H4 (cell line): ENCODE data around the gene ANKRD13A. TPM values are rescaled to one million over a fixed set of nuclear protein-coding genes. Genes with fewer than 3 reads are reported as not detected.

Source experiments
- DNase-seq: peaks from one replicate; pipeline ENCODE4 v3.0.0-alpha.2; 2015; ENCODE audit warnings: low spot score
- total RNA-seq: library from RNA; depleted of rRNA; stranded (reverse); fragments of >200 nt; shearing (Covaris generic); gene quantifications from 2 replicates; pipeline ENCODE4 v1.2.3, GENCODE V29; 2014; rRNA removed

Gene ANKRD13A
- total RNA-seq = 33.0 and 38.7 TPM in 2 replicates

GRCh38 chr12:109998904-109999648 lies at the start of gene ANKRD13A:
Gene ANKRD13A (plus strand): TSS chr12:109999430. CDS start chr12:109999689, 259 bp downstream.
- peak; percentile 86 for DNase-seq

- DNase-seq = no peak
Observed at GRCh38 chr12:109950625-109951024, 48.6 kb upstream of the ANKRD13A start.

DNA sequence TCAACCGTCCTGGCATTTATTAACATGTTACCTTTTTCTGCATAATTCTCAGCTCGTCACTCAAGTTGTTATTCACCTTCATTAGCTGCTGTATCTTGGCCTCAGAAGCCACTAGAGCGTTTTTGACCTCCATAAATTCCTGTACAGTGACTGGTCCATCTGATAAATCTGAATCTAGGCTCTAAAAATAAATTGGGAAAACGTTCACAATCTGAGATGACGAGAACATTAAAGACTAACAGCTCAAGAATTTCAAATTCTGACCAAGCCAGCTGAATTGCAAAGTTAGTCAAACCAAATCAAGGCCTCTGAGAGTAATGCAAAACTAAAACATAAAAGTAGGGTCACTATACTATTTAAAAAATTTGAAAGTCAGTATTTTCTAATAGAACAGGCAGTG lies 48.1 kb upstream of the ANKRD13A start:
- DNase-seq = no peak

GRCh38 chr12:109951751-109952150 lies 47.5 kb upstream of the ANKRD13A start:
- peak; percentile 31 for DNase-seq

- DNase-seq = no peak
Observed at GRCh38 chr12:109952160-109952858, 46.9 kb upstream of the ANKRD13A start.

DNA sequence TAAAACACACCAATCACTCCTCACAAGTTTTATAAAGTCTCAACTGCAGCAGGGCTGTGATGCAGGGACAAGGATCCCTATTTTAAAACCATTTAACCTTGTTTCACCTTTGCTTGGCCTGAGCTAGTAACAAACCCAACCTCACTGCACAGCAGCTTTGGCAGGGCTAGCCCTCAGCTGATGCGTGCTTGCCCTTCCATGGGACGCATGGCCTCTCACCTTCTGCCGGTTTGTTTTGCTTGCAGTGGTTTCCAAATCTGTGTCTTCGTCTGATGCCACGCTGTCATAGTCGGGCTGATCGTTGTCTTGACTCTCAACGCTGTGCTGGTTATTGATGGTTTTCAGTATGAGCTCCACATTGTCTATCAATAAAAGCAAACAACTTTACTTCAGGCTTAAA lies 46.4 kb upstream of the ANKRD13A start:
- no peak for DNase-seq

DNA sequence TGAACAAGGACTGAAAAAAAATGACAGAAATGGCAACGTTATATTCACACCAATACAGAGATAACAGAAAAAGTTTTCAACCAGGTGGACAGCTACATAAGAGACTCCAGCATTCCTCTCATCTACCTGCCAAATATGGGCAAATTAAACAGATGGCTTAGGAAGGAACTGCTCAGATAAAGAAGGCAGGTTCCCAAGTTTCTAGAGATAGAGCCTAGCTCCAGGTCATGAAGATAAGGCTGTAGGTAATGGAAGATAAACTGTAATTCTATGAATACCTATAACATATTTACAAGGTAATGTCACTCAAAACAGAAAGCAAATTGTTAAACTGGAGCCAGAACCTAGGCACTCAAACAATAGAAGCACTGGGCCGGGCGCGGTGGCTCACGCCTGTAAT lies 45.6 kb upstream of the ANKRD13A start:
- no peak for DNase-seq

DNA sequence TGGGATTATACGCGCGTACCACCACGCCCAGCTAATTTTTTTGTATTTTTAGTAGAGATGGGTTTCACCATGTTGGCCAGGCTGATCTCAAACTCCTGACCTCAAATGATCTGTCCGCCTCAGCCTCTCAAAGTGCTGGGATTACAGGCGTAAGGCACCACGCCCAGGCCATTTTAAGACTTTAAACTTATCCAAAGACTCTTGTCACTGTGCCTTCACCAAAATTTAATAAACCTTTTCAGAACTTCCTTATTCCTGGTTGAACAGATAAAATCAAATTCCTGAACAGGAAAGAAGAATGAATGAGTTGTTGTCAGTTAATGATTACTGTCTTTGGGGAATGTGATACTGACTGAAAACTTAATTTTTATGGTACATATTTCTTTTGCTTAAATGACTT lies 40.9 kb upstream of the ANKRD13A start:
- DNase-seq = no peak

DNA sequence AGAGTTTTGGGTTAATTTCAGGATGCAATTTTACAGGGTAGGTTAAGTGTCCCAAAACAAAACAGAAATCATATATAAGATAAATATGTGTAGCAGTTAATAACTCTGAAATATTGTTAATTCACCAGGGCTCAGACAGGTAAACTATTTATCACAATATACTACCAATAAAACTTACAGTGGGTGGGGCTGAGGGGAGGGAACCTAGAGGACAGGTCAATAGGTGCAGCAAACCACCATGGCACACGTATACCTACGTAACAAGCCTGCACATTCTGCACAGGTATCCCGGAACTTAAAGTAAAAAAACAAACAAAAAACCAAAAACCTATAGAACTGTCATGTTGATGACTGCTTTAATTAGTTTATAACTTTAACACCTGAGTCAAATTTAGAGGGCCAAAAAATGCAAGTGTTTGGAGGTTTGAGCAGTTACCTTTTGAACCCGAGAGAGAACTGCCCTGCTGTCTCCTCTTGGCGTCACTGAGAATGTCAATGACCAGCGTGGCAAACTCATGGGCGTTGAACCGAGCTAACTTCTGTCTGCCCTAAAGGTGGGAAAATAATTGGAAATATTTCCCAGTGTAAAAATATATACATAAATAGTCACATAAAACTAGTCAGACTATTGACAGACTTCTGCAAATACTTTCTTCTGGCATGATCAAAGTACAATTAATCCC lies 39.7 kb upstream of the ANKRD13A start:
- DNase-seq = no peak

DNA sequence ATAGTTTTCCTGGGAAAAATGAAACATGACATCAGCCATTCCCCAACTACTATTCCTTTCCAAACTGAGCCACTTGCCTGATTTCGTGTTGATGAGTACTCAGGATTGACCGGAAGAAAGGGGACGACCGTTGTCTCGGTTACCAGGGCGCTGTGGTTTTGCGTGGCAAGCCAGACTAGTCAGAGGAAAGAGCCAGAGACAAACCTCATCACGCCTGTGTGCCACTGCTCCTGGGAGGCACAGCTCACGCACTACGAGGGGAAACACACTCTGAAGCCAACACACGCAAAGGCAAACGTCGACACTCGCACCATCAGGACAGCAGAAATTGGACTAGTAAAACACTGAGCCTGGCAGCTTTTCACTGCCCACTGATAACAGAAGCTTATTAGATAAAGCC lies 38.0 kb upstream of the ANKRD13A start:
- no peak for DNase-seq

- DNase-seq = no peak
Observed at GRCh38 chr12:109961612-109962011, 37.6 kb upstream of the ANKRD13A start.

DNA sequence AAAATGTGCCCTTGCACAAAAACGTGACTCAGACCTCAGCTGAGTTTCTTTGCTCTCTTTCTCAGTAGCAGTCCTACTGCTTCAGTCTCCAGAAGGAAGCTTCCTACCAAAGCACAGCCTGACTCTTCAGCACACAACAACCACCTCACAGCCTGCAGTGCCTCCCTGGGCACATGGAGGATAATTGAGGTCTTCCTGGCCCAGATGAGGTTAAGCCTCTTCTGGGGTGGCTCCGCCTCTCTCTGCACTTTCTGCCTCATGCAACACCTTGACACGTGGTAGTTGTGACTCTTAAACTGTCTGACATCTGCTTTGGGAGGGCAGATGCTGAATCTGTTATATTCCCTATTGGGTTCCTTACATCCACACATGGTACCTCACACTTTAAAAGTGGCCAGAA lies 36.8 kb upstream of the ANKRD13A start:
- DNase-seq = no peak

DNA sequence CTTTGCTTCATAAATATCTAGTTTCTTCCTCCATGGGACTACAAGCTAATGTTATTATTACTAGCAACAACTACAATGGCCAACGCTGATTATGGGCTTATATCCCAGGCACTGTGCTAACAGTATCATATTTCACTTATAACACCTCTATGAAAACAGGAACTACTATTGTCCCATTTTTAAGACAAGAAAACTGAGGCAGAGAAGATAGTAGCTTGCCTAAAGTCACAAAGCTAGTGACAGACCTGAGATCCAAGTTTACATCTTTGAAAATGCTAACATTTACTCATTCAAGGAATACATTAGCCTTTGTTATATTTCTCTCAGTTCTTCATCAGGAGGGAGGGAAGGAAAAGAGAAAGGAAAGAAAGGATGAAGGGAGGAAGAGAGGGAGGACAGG lies 35.9 kb upstream of the ANKRD13A start:
- DNase-seq = no peak

- no peak for DNase-seq
Observed at GRCh38 chr12:109963743-109964429, 35.3 kb upstream of the ANKRD13A start.

GRCh38 chr12:109966546-109966945 lies 32.7 kb upstream of the ANKRD13A start:
- DNase-seq = no peak

- DNase-seq = no peak
Observed at GRCh38 chr12:109967383-109968031, 31.7 kb upstream of the ANKRD13A start.

DNA sequence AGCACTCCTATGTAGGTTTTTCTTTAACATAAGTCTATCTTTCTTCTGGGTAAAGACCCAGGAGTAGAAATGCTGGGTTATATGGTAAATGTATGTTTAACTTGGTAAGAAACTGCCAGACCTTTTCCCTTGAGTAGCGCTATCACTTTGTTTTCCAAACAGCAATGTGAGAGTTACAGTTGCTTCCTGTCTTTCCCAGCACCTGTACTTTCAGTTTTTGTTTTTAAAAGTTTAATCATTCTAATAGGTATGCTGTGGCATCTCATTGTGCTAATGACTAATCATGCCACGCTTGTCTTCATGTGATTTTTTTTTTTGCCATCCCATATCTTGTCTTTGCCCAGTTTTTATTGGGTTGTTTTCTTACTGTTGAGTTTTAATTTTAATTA lies 31.2 kb upstream of the ANKRD13A start:
- no peak for DNase-seq

DNA sequence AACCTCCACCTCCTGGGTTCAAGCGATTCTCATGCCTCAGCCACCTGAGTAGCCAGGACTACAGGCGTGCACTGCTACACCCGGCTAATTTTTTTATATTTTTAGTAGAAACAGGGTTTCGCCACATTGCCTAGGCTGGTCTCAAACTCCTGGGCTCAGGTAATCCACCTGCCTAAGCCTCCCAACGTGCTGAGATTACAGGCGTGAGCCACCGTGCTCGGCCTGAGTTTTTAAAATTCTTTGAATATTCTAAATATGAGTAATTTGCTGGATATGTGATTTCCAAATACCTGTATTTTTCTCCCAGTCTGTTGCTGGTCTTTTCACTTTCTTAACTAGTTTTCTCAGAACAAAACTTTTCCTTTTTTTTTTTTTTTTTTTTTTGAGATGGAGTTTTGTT lies 30.4 kb upstream of the ANKRD13A start:
- DNase-seq = no peak

DNA sequence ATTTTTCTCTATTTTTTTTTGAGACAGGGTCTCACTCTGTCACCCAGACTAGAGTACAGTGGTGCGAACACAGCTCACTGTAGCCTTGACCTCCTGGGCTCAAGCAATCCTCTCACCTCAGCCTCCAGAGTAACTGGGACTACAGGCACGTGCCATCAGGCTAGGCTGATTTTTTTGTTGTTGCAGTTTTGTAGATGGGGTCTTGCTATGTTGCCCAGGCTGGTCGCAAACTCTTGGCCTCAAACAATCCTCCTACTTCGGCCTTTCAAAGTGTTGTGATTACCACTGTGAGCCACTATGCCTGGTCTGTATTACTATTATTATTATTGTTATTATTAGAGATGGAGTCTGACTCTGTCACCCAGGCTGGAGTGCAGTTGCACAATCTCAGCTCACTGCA lies 26.4 kb upstream of the ANKRD13A start:
- DNase-seq = no peak

GRCh38 chr12:109981311-109981710 lies 17.9 kb upstream of the ANKRD13A start:
- no peak for DNase-seq

- no peak for DNase-seq
Observed at GRCh38 chr12:109982210-109982609, 17.0 kb upstream of the ANKRD13A start.
